Testis (tissue), 2 donors: ENCODE results near the gene SAMD9.

Experiments
- CTCF ChIP-seq, 3 experiments: fragments of 450-650 bp in 2 of 3; fragments of 200-600 bp in 1 of 3; sonication (generic) in 1 of 3; IDR thresholded peaks; one replicate each; pipeline ENCODE4 v1.5.1; 2016 to 2019; ENCODE audit warnings: antibody characterized with exemption in 3 of 3, mild to moderate bottlenecking in 2 of 3, moderate library complexity in 1 of 3
- POLR2A ChIP-seq: fragments of 450-650 bp; IDR thresholded peaks from one replicate; pipeline ENCODE4 v1.6.1; 2017; ENCODE audit warnings: antibody characterized with exemption, mild to moderate bottlenecking, moderate library complexity

- TF ChIP-seq POLR2A (no peak), CTCF (IDR thresholded peaks at IDR 0.05) (no peak)
Observed at GRCh38 chr7:93053949-93054943, 63.5 kb downstream of the SAMD9 start.
